Smooth muscle cell (in vitro differentiated cells): ENCODE measurements around the gene MEX3B. TPM values are rescaled to one million over a fixed set of nuclear protein-coding genes. Genes with fewer than 3 reads are reported as not detected.

ENCODE experiments used
- DNase-seq: peaks from one replicate; lab custom pipeline; 2025; ENCODE audit not compliant: unreplicated experiment; lab: John Stamatoyannopoulos, UW
- H2AFZ ChIP-seq: fragments of 200-600 bp; sonication (generic); 2 replicates; pipeline ENCODE4 v1.6.0; 2016; ENCODE audit warnings: antibody characterized with exemption, low read depth, mild to moderate bottlenecking
- H3F3A ChIP-seq: fragments of 200-600 bp; sonication (generic); 2 replicates; pipeline ENCODE4 v1.6.0; 2017; ENCODE audit warnings: antibody characterized with exemption, low read depth
- H3K27ac ChIP-seq: fragments of 200-600 bp; sonication (generic); 2 replicates; pipeline ENCODE4 v1.5.1; 2016; ENCODE audit warnings: low read depth, mild to moderate bottlenecking
- H3K27me3 ChIP-seq: fragments of 200-600 bp; sonication (generic); 2 replicates; pipeline ENCODE4 v1.6.1; 2016; ENCODE audit warnings: low read depth, mild to moderate bottlenecking
- H3K36me3 ChIP-seq: fragments of 200-600 bp; sonication (generic); 2 replicates; pipeline ENCODE4 v1.5.1; 2016; ENCODE audit warnings: low read depth
- H3K4me1 ChIP-seq: fragments of 200-600 bp; sonication (generic); 2 replicates; pipeline ENCODE4 v1.5.1; 2016; ENCODE audit warnings: low read depth
- H3K4me2 ChIP-seq: fragments of 200-600 bp; sonication (generic); 2 replicates; pipeline ENCODE4 v1.6.0; 2016; ENCODE audit warnings: mild to moderate bottlenecking
- H3K4me3 ChIP-seq: fragments of 200-600 bp; sonication (generic); 2 replicates; pipeline ENCODE4 v1.5.1; 2016; ENCODE audit warnings: mild to moderate bottlenecking
- H3K79me2 ChIP-seq: fragments of 200-600 bp; sonication (generic); 2 replicates; pipeline ENCODE4 v1.6.0; 2016; ENCODE audit warnings: low read depth, mild to moderate bottlenecking
- H3K9ac ChIP-seq: fragments of 200-600 bp; sonication (generic); 2 replicates; pipeline ENCODE4 v1.6.0; 2016; ENCODE audit warnings: low read depth
- H3K9me3 ChIP-seq: fragments of 200-600 bp; sonication (generic); replicated peaks from 2 replicates; pipeline ENCODE4 v1.5.1; 2016; ENCODE audit warnings: low read depth
- H4K20me1 ChIP-seq: fragments of 200-600 bp; sonication (generic); 2 replicates; pipeline ENCODE4 v1.6.0; 2016; ENCODE audit warnings: low read depth
- CTCF ChIP-seq: fragments of 200-600 bp; sonication (generic); IDR thresholded peaks from 2 replicates; pipeline ENCODE4 v1.5.1; 2017; ENCODE audit warnings: borderline replicate concordance, mild to moderate bottlenecking, antibody characterized with exemption; ENCODE audit not compliant: insufficient read depth, poor library complexity, severe bottlenecking
- WGBS: methylation state at CpG from one replicate; pipeline ENCODE4 v1.1.7; 2016; ENCODE audit warnings: low lambda C conversion rate; 5-methylcytosine and 5-hydroxymethylcytosine counted together
- polyA plus RNA-seq: library from polyadenylated mRNA; unstranded; fragments of >200 nt; fragmentation: Nextera tagmentation; extraction: Ambion mirVana; gene quantifications from 2 replicates; pipeline ENCODE4 v1.2.1, GENCODE V29; 2016
- total RNA-seq: library from RNA; depleted of rRNA; stranded (reverse); fragments of >200 nt; gene quantifications from 2 replicates; pipeline ENCODE4 v1.2.3, GENCODE V29; 2014

The MEX3B gene
- 11.8 and 13.7 TPM in 2 replicates for total RNA-seq
- 4.9 and 7.5 TPM in 2 replicates for polyA plus RNA-seq

GRCh38 chr15:82045892-82046665 lies at the start of gene MEX3B:
TSS of gene MEX3B (minus strand) at chr15:82046018. CDS start at chr15:82045705, 313 bp downstream.
- H3K4me1 ChIP-seq, result peaks cover 31% of the 10 kb centered on the region
- peaks cover 4% of the 10 kb centered on the region for H3K36me3 ChIP-seq
- no peak for TF ChIP-seq CTCF
- peaks cover 21% of the 10 kb centered on the region for H3K27me3 ChIP-seq
- 0% methylated on average over 28 of the region's 68 CpGs for WGBS
- H3F3A ChIP-seq, result peaks cover 14% of the 10 kb centered on the region
- peak within 1 kb of the TSS; percentile 77 for H3K4me3 ChIP-seq
- H4K20me1 ChIP-seq, result peaks cover 32% of the 10 kb centered on the region
- peak within 1 kb of the TSS; percentile 79 for H3K9ac ChIP-seq
- H3K27ac ChIP-seq, result peak within 1 kb of the TSS; percentile 86
- peaks cover 22% of the 10 kb centered on the region for H3K79me2 ChIP-seq
- DNase-seq, result peak; percentile 83
- H3K4me2 ChIP-seq, result peak within 1 kb of the TSS; percentile 90
- H2AFZ ChIP-seq, result peak within 1 kb of the TSS; percentile 96
- no peaks in the 10 kb centered on the region for H3K9me3 ChIP-seq

GRCh38 chr15:82093774-82094211 lies 48.0 kb upstream of the MEX3B start:
- Histone ChIP-seq H3K27me3 (no peaks in the 10 kb centered on the region), H3K4me3 (peak overlapping the region; percentile 3), H4K20me1 (no peaks in the 10 kb centered on the region), H3K4me1 (no peaks in the 10 kb centered on the region), H3F3A (no peaks in the 10 kb centered on the region), H3K27ac (peak overlapping the region; percentile 76), H2AFZ (peak overlapping the region; percentile 21), H3K9ac (peak overlapping the region; percentile 59), H3K36me3 (no peaks in the 10 kb centered on the region), H3K4me2 (peak overlapping the region; percentile 60), H3K79me2 (no peaks in the 10 kb centered on the region), H3K9me3 (no peaks in the 10 kb centered on the region)
- peak; percentile 8 for DNase-seq
- whole genome bisulfite sequencing, result 24% methylated on average over 13 of the region's 13 CpGs
- no peak for TF ChIP-seq CTCF

GRCh38 chr15:82093325-82093724 lies 47.5 kb upstream of the MEX3B start:
- no peak for TF ChIP-seq CTCF

GRCh38 chr15:82091636-82092140 lies 45.9 kb upstream of the MEX3B start:
- no peak overlapping the region for H3K9ac ChIP-seq
- no peak overlapping the region for H3K4me2 ChIP-seq
- no peaks in the 10 kb centered on the region for H3K27me3 ChIP-seq
- no peaks in the 10 kb centered on the region for H3F3A ChIP-seq
- H3K4me3 ChIP-seq, result no peak overlapping the region
- no peak overlapping the region for H3K27ac ChIP-seq
- no peaks in the 10 kb centered on the region for H3K4me1 ChIP-seq
- WGBS, result 93% methylated on average over 3 of the region's 3 CpGs
- H3K36me3 ChIP-seq, result no peaks in the 10 kb centered on the region
- no peak for DNase-seq
- no peak for TF ChIP-seq CTCF
- H4K20me1 ChIP-seq, result no peaks in the 10 kb centered on the region
- H3K79me2 ChIP-seq, result no peaks in the 10 kb centered on the region
- H3K9me3 ChIP-seq, result no peaks in the 10 kb centered on the region
- no peak overlapping the region for H2AFZ ChIP-seq

More at GRCh38 chr15:82093325-82093724, 47.5 kb upstream of the MEX3B start:
- no peaks in the 10 kb centered on the region for H3K36me3 ChIP-seq
- H3F3A ChIP-seq, result no peaks in the 10 kb centered on the region
- H3K4me2 ChIP-seq, result no peak overlapping the region
- no peak for DNase-seq
- H2AFZ ChIP-seq, result no peak overlapping the region
- no peaks in the 10 kb centered on the region for H4K20me1 ChIP-seq
- 70% methylated on average over 5 of the region's 5 CpGs for WGBS
- no peaks in the 10 kb centered on the region for H3K4me1 ChIP-seq
- H3K79me2 ChIP-seq, result no peaks in the 10 kb centered on the region
- H3K9me3 ChIP-seq, result no peaks in the 10 kb centered on the region
- no peak overlapping the region for H3K9ac ChIP-seq
- no peak overlapping the region for H3K4me3 ChIP-seq
- no peaks in the 10 kb centered on the region for H3K27me3 ChIP-seq
- peak overlapping the region; percentile 76 for H3K27ac ChIP-seq
